Central memory CD4-positive, alpha-beta T cell (primary cell): ENCODE data around the gene SLC9A5.

ENCODE experiments used
- DNase-seq: peaks from one replicate; pipeline ENCODE4 v3.0.0; 2022

SLC9A5 gene

GRCh38 chr16:67257486-67258160 is 8.8 kb downstream of the SLC9A5 start:
- no peak for DNase-seq

GRCh38 chr16:67258161-67258835 is 9.5 kb downstream of the SLC9A5 start:
- no peak for DNase-seq

DNA sequence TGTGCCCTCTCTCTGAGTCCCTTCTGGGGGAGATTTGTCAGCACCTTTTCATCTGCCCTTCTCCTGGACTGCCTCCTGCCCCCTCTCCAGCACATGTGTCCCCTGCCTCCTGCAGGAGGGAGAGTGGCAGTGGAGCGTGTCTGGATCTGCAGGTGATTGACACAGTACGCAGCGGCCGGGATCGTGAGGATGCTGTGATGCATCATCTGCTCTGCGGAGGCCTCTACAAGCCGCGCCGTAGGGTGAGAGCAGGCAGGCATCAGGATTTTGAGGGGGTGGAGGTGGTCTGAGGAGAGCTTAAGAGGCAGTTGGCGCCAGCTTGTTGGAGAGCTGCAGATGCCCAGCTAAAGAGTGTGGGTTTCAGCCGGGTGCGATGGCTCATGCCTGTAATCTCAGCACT is 10.9 kb downstream of the SLC9A5 start:
- no peak for DNase-seq

DNA sequence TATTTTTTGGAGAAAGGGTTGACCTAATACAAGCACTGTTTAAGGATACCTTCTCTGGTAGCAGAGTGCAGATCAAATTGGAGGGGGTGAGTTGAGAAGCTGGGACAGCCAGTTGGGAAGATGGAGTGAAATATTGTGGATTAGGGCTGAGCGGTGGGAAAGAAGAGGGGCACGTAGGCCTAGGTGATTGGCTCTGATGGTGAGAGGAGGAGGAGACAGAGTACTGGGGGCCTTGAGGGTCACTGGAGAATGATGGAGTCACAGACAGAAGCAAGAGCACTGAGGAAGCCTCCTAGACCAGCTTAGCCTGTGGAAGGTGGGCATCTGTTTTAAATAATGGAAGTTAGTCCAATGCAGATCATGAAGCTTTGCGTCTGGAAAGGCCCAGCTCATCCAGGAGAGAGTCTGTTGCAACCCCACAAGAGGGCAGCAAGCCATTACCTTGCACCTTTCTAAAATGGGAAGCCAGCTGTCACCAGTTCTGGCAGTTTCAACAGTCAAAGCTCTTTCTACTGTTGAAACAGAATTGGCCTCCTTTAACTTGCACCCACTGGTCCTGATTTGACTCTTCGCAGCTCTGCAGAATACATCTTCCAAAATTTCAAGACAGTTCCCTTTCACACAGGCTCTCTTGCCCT is 11.8 kb downstream of the SLC9A5 start:
- no peak for DNase-seq

GRCh38 chr16:67263201-67263600 is 14.4 kb downstream of the SLC9A5 start:
- no peak for DNase-seq

DNA sequence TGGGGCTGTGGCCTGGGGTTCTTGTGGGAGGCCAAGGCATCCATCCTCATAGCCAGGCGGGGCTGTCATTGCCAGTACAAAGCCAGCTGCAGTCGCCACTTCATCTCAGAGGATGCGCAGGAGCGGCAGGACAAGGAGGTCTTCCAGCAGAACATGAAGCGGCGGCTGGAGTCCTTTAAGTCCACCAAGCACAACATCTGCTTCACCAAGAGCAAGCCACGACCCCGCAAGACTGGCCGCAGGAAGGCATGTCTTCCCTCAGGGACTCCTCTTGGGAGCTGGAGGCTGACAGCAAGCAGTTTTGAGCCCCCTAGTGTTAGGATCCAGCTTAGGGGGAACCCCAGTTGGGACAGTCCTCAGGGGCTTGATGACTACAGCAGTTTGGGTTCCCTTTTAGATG is 15.5 kb downstream of the SLC9A5 start:
- no peak for DNase-seq

DNA sequence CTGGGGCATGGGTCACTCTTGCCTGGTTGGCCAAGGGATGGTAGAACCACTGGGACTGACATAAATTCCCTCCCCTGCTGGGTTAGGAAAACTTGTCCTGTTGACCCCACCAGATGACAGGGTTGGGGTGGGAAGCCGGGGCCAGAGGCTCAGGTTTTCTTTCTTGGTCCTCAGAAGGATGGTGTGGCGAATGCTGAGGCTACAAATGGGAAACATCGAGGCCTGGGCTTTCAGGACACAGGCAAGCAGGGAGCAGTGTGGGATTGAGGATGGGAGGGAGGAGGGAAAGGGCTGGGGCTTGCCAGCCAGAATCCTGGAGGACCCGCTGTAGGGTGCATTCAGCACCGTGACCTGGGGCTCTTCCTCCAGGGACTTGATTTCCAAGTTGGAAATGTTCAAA is 16.1 kb downstream of the SLC9A5 start:
- no peak for DNase-seq

DNA sequence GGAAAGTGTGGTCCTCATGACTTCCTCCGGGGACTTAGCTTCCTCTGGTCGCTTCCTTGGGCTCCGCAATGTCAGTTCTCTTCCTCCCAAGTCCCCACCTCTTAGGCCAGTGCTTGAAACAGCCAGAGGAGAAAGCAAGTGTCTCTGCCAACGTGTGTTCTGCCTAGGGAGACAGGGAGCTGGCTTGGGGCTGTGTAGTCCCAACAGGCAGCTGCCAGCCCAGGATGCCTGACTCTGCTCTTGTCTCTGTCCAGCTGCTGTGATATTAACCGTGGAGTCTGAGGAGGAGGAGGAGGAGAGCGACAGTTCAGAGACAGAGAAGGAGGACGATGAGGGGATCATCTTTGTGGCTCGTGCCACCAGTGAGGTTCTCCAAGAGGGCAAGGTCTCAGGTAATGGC is 17.1 kb downstream of the SLC9A5 start:
- DNase-seq, result no peak

DNA sequence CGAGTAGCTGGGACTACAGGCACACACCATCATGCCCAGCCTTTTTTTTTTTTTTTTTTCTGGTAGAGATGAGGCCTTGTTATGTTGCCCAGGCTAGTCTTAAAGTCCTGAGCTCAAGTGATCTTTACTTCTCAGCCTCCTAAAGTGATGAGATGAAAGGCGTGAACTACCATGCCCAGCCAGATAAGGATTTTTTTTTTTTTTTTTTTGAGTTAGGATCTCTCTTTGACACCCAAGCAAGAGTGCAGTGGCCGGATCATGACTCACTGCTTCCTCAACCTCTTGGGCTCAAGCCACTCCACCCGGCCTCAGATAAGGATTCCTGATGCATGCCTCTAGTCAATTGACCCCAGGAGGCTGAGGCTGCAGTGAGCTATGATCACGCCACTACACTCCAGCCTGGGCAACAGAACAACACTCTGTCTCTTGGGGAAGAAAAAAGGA is 19.4 kb downstream of the SLC9A5 start:
- DNase-seq, result no peak

DNA sequence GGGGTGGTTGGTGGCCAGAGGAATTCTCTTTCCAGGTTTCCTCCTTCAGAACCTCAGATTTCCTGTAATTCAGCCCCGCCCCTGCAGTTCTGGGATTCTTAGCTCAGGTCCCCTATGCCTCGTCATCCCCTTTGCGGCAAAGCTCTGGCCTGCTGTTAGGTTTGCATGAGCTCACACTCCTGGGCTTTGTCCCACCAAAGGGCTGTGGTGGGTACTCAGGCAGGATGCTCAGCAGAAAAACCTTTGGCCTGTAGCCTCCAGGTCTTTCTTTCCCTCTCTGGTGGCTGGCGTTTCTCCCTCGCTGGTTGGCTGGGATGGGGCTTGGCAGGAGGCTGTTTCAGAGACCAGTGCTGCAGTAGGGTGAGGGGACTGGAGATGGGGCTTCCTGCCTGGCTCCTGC is 21.0 kb downstream of the SLC9A5 start:
- DNase-seq, result no peak

DNA sequence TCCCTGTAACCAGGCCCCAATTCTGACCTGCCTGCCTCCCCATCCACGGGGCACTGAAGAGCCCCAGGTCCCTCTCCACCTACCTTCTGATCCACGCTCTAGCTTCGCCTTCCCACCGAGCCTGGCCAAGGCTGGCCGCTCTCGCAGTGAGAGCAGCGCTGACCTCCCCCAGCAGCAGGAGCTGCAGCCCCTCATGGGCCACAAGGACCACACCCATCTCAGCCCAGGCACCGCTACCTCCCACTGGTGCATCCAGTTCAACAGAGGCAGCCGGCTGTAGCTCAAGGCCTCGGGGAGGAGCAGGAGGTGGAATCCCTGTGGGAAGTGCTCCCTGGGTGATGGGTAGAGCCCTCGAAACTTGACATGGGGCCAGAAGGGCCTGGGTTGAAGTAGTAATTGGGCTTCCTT is 22.2 kb downstream of the SLC9A5 start:
- no peak for DNase-seq

- DNase-seq, result no peak
Observed at GRCh38 chr16:67271446-67271845, 22.7 kb downstream of the SLC9A5 start.

DNA sequence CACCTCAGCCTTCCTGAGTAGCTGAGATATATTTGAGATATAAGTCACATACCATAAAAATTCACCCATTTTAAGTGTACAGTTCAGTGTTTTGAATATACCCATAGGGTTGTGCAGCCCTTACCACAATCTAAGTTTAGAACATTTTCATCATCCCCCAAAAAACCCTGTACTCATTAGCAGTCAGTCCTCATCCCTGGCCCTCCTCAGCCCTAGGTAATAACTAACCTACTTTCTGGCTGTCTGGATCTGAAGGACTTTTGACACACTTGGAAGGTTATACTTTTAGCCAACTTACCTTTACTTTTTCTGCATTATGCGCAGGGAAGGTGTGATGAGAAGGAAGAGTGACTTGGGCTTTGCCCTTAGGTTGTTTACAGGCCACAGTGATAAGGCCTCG is 26.5 kb downstream of the SLC9A5 start:
- DNase-seq, result no peak

DNA sequence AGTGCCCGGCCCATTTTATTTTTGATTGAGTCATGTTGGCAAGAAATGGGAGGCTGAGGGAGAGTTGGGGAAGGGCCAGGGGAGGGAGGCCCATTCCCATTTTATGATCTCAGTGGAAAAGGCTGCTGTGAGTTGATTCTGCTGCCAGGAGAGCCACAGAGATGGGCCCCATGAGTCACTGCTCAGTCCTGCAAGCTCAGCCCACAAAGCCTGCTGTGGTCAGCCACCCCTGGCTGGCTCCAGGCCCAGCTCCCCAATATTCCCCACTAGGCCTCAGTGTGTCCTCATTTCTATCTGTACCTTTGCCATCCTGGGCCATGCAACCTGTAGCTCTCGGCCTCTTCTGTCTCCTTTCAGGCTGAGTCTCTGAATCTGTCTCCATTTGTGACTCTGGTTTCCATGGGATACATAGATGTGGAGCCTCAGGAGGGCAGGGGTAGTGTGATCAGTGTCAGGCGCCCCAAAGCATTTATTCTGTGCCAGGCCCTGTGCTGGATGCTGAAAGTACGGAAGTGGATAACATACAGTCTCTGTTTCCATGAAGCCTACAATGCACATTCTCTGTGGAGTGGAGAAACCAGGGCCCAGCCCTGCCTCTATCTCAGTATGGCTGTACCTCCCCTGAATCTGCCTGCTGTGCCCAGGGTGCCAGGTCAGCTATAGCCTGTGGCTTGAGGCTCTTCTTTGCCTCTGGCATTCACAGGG is 28.7 kb downstream of the SLC9A5 start:
- no peak for DNase-seq

GRCh38 chr16:67277999-67278772 is 29.4 kb downstream of the SLC9A5 start:
- DNase-seq, result no peak

- DNase-seq, result peak; percentile 32
Observed at GRCh38 chr16:67278773-67279295, 30.1 kb downstream of the SLC9A5 start.

DNA sequence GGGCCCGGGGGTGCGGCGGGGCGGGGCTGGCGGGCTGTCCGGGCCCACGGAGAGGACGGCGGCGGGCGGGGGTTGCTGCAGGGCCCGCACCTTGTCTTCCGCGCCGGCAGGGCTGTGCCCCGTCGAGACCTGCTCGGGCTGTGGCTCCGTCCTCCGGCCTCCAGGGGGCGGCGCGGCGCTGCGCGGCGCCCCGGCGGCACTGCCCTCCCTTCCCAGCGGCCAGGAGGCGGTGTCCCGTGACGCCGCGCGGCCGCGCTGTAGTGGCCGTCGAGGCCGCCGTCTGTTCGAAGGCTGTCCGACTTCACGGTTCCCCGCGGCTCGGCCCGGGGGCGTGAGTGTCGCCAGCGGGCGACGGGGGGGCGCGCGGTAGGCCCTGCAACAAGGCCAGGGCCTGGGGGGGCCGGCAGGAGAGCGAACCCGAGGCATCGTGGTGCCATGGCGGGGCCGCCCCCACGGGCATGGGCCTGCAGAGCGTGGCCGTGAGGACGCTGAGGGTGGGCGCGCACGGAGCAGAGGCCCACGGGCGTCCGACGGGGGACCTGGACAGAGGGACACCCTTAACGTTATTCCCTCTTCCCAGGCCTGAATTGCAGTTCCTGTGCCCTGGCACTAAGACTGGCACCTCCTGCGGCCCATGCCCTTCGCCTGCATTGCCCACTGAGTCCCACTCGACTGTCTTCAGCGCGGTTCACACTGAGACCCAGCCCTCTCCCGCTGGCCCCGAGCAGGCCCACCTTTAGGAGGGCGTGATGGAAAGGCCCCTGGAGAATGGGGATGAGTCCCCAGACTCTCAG is 30.7 kb downstream of the SLC9A5 start, which contains the start of gene PLEKHG4:
PLEKHG4 (plus strand) TSS at position 237 of the 794 bp plus-strand sequence; CDS start at position 750, 513 bp downstream.
- peak; percentile 72 for DNase-seq

DNA sequence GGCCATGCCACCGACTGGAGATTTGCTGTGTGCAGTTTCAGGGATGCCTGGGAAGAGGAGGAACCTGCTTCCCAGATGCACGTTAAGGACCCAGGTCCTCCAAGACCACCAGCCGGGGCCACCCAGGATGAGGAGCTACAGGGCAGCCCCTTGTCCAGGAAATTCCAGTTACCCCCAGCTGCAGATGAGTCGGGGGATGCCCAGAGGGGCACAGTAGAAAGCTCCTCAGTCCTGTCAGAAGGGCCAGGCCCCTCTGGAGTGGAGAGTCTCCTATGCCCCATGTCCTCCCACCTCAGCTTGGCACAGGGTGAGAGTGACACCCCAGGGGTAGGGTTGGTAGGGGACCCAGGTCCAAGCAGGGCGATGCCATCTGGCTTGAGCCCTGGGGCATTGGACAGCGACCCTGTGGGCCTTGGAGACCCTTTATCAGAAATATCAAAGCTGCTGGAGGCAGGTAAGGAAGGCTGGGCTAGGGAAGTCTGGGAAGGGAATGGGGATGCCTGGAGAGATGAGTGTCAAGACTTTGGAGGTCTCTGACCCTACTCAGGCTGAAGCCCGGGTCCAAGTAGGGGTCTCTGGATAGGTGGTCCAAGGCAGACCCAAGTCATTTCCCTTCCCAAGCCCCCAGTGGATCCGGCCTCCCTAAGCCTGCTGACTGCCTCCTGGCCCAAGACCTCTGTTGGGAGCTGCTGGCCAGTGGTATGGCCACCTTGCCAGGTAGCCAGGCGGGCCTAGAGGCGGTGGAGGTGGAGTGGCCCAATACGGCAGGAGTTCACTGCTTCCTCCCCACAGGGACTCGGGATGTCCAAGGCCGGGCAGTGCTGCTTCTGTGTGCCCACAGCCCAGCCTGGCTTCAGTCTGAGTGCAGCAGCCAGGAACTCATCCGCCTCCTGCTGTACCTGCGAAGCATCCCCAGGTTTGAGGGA is 31.6 kb downstream of the SLC9A5 start:
- DNase-seq, result no peak

DNA sequence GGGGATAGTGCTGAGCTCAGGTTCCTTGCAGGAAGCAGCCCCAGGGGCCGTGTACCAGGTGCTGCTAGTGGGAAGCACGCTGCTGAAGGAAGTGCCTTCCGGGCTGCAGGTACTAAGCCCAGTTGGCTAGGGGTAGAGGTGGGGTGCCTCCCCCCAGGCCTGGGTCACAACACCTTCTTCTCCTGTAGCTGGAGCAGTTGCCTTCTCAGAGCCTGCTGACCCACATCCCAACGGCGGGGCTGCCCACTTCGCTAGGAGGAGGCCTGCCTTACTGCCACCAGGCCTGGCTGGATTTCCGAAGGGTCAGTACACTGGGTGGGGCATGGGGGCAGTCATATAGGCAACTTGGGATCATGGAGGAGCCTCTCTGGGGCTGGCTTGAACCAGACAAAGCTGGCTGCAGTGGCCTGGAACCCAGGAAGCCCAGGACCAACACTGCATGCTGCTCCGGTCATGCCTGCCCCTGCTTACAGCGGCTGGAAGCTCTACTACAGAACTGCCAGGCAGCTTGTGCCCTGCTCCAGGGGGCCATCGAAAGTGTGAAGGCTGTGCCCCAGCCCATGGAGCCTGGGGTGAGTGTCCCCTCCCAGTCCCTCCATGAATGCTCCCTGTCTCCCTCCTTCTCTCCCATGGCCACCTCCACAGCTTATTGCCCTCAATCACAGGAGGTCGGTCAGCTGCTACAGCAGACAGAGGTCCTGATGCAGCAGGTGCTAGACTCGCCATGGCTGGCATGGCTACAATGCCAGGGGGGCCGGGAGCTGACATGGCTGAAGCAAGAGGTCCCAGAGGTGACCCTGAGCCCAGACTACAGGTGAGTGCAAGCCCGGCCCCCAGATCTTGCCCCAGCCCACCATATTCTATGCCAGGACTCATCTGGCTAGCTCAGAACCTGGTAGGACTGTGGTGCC is 33.0 kb downstream of the SLC9A5 start:
- DNase-seq, result no peak
